K562 (cell line): Measurements from ENCODE around the gene TNN.

Experiments
- GTF2A2 ChIP-seq: IDR thresholded peaks from 2 replicates; pipeline ENCODE4 v1.6.1; 2016; ENCODE audit warnings: mild to moderate bottlenecking, missing genetic modification characterization, missing compliant biosample characterization
- MTF1 ChIP-seq: fragments of 250-450 bp; sonication (Bioruptor Pico); IDR thresholded peaks from 2 replicates; pipeline ENCODE4 v1.9.0; 2021; ENCODE audit warnings: moderate library complexity, mild to moderate bottlenecking, inconsistent platforms, borderline replicate concordance
- TEAD2 ChIP-seq: fragments of 450-650 bp; IDR thresholded peaks from 2 replicates; pipeline ENCODE4 v1.6.1; 2016; ENCODE audit warnings: missing genetic modification characterization, control low read depth, missing compliant biosample characterization
- TRIM24 ChIP-seq, 2 experiments: fragments of 450-650 bp; IDR thresholded peaks; 2 replicates each; pipeline ENCODE4 v1.6.1; 2016
- ZNF785 ChIP-seq: fragments of 250-450 bp; sonication (Bioruptor Pico); IDR thresholded peaks from 2 replicates; pipeline ENCODE4 v1.4.0; 2020; ENCODE audit warnings: mild to moderate bottlenecking
- TF ChIP-seq, protein P1 (sequence below), 3 experiments: IDR thresholded peaks in 2 of 3; conservative IDR thresholded peaks in 1 of 3; 2 replicates each; pipeline ENCODE4 v1.5.1; 2011 to 2012; ENCODE audit warnings: low read length in 3 of 3, mild to moderate bottlenecking in 3 of 3, control low read depth in 2 of 3, improper control_type of control experiment in 1 of 3, inconsistent platforms in 1 of 3, low read depth in 1 of 3, mixed read lengths in 1 of 3, moderate library complexity in 1 of 3; ENCODE audit not compliant: insufficient read depth in 2 of 3
- TF ChIP-seq, protein P2 (sequence below), 2 experiments: fragments of 200-800 bp in 1 of 2; sonication (Bioruptor generic) in 1 of 2; sonication (generic) in 1 of 2; formaldehyde crosslinking in 1 of 2; IDR thresholded peaks in 1 of 2; conservative IDR thresholded peaks in 1 of 2; 2 replicates each; pipeline versions ENCODE4 v1.5.0 to v1.6.1; 2016 to 2020; ENCODE audit warnings: missing compliant biosample characterization in 1 of 2, missing genetic modification characterization in 1 of 2, missing genetic modification reagents in 1 of 2
- TF ChIP-seq, protein P3 (sequence below): sonication (generic); formaldehyde crosslinking; IDR thresholded peaks from 2 replicates; pipeline ENCODE4 v1.8.1; 2022; ENCODE audit warnings: missing genetic modification reagents

DNA sequence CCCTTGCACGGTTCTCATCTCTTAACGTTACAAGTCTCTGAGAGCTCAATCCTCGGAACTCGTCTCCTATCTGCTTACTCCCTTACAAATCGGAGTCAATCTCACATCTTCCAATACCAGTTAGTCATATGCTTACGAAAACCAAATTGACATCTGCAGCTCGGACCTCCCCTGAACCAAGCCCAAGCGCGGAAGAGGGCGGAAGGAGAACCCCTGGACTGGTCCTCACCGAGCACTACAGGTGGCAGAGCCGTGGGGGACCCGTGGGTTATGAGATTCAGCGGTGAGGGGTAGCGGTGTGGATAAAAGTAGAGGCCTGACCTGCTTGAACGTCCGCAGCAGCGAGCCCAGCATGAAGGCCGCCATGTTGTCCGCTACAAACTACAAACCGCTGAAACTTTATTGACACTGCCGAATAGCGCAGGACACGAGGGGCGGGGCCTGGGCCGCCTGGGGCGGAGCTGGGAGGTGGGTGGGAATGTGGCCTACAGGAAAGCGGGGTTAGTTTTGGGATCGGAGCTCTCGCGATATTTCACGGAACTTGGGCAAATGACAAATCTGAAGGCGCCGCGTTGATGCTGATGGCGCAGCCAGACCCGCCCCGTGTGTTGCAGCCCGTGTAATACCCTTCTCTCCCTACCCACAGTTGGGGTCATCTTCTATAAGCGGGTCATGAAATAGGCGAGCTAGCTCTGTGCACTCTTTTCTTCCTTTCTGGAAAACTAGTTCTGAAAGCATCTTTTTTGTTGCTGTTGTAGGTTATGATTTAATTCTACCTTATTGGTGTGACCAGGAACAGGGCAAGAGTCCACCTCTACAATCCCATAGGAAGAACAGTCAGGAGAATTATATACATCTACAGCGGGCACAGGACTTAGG, 44.4 kb upstream of the TNN start, which contains the start of gene MRPS14:
- TF ChIP-seq, protein P1, sequence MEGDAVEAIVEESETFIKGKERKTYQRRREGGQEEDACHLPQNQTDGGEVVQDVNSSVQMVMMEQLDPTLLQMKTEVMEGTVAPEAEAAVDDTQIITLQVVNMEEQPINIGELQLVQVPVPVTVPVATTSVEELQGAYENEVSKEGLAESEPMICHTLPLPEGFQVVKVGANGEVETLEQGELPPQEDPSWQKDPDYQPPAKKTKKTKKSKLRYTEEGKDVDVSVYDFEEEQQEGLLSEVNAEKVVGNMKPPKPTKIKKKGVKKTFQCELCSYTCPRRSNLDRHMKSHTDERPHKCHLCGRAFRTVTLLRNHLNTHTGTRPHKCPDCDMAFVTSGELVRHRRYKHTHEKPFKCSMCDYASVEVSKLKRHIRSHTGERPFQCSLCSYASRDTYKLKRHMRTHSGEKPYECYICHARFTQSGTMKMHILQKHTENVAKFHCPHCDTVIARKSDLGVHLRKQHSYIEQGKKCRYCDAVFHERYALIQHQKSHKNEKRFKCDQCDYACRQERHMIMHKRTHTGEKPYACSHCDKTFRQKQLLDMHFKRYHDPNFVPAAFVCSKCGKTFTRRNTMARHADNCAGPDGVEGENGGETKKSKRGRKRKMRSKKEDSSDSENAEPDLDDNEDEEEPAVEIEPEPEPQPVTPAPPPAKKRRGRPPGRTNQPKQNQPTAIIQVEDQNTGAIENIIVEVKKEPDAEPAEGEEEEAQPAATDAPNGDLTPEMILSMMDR (IDR thresholded peaks at IDR 0.05 in 2 of 3, conservative IDR thresholded peaks at IDR 0.05 in 1 of 3; ENCODE audit: insufficient read depth in 2 of 3, low read depth in 1 of 3, low read length in 3 of 3): no peak; a peak in 2 of 6 replicates
- TF ChIP-seq ZNF785 (no peak), MTF1 (CRISPR knock-in tag) (no peak), TRIM24 (IDR thresholded peaks at IDR 0.05) (no peak; a peak in 1 of 4 replicates), GTF2A2 (tag) (no peak), TEAD2 (tag) (no peak)
- TF ChIP-seq, protein P2, sequence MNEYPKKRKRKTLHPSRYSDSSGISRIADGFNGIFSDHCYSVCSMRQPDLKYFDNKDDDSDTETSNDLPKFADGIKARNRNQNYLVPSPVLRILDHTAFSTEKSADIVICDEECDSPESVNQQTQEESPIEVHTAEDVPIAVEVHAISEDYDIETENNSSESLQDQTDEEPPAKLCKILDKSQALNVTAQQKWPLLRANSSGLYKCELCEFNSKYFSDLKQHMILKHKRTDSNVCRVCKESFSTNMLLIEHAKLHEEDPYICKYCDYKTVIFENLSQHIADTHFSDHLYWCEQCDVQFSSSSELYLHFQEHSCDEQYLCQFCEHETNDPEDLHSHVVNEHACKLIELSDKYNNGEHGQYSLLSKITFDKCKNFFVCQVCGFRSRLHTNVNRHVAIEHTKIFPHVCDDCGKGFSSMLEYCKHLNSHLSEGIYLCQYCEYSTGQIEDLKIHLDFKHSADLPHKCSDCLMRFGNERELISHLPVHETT (CRISPR knock-in tag; conservative IDR thresholded peaks at IDR 0.05 in 1 of 2, IDR thresholded peaks at IDR 0.05 in 1 of 2): peak in 1 of 2 experiments; percentile 73; a peak in 1 of 4 replicates
- TF ChIP-seq, protein P3, sequence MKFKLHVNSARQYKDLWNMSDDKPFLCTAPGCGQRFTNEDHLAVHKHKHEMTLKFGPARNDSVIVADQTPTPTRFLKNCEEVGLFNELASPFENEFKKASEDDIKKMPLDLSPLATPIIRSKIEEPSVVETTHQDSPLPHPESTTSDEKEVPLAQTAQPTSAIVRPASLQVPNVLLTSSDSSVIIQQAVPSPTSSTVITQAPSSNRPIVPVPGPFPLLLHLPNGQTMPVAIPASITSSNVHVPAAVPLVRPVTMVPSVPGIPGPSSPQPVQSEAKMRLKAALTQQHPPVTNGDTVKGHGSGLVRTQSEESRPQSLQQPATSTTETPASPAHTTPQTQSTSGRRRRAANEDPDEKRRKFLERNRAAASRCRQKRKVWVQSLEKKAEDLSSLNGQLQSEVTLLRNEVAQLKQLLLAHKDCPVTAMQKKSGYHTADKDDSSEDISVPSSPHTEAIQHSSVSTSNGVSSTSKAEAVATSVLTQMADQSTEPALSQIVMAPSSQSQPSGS: no peak
